ENCODE data around the gene CSRNP3.

GRCh38 chr2:165691615-165692014, 222.1 kb downstream of the CSRNP3 start:
- TF ChIP-seq, protein P1, sequence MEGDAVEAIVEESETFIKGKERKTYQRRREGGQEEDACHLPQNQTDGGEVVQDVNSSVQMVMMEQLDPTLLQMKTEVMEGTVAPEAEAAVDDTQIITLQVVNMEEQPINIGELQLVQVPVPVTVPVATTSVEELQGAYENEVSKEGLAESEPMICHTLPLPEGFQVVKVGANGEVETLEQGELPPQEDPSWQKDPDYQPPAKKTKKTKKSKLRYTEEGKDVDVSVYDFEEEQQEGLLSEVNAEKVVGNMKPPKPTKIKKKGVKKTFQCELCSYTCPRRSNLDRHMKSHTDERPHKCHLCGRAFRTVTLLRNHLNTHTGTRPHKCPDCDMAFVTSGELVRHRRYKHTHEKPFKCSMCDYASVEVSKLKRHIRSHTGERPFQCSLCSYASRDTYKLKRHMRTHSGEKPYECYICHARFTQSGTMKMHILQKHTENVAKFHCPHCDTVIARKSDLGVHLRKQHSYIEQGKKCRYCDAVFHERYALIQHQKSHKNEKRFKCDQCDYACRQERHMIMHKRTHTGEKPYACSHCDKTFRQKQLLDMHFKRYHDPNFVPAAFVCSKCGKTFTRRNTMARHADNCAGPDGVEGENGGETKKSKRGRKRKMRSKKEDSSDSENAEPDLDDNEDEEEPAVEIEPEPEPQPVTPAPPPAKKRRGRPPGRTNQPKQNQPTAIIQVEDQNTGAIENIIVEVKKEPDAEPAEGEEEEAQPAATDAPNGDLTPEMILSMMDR (IDR thresholded peaks at IDR 0.05) = no peak
- TF ChIP-seq POLR2AphosphoS5 (IDR thresholded peaks at IDR 0.05) (no peak), POLR2A (IDR thresholded peaks at IDR 0.05) (no peak)

Data from sigmoid colon (tissue), 4 donors.